HL-60 (cell line): Measurements from ENCODE around the gene EEPD1.

Experiments
- DNase-seq, 2 experiments: peaks; one replicate each; pipeline ENCODE4 v3.0.0-alpha.2; 2010 to 2020; ENCODE audit warnings: low read depth in 1 of 2, low spot score in 1 of 2
- H3K27ac ChIP-seq: fragments of 250-450 bp; sonication (Bioruptor Pico); replicated peaks from 2 replicates; pipeline ENCODE4 v1.5.1; 2020; ENCODE audit warnings: mild to moderate bottlenecking, moderate library complexity
- H3K27me3 ChIP-seq: fragments of 250-450 bp; sonication (Bioruptor Pico); 2 replicates; pipeline ENCODE4 v1.5.1; 2021; ENCODE audit warnings: mild to moderate bottlenecking, moderate library complexity; ENCODE audit not compliant: insufficient read depth, poor library complexity, severe bottlenecking
- H3K4me3 ChIP-seq: replicated peaks from 2 replicates; pipeline ENCODE4 v1.5.1; 2011; ENCODE audit warnings: mild to moderate bottlenecking, control low read depth, low read length; ENCODE audit not compliant: insufficient read depth
- GABPA ChIP-seq: IDR thresholded peaks from 2 replicates; pipeline ENCODE4 v1.6.1; 2012; ENCODE audit warnings: low read depth
- POLR2AphosphoS5 ChIP-seq: IDR thresholded peaks from 2 replicates; pipeline ENCODE4 v1.6.1; 2012; ENCODE audit warnings: low read depth
- SPI1 ChIP-seq: IDR thresholded peaks from 2 replicates; pipeline ENCODE4 v1.6.1; 2012; ENCODE audit warnings: low read depth, mild to moderate bottlenecking, borderline replicate concordance
- TF ChIP-seq, protein P1 (sequence below): IDR thresholded peaks from 2 replicates; pipeline ENCODE4 v1.6.1; 2012; ENCODE audit warnings: low read depth; ENCODE audit not compliant: insufficient replicate concordance
- TF ChIP-seq, protein P2 (sequence below): IDR thresholded peaks from one replicate; pipeline ENCODE4 v1.5.1; 2011; ENCODE audit warnings: low read length, control low read depth, inconsistent platforms; ENCODE audit not compliant: insufficient read depth

EEPD1 gene

DNA sequence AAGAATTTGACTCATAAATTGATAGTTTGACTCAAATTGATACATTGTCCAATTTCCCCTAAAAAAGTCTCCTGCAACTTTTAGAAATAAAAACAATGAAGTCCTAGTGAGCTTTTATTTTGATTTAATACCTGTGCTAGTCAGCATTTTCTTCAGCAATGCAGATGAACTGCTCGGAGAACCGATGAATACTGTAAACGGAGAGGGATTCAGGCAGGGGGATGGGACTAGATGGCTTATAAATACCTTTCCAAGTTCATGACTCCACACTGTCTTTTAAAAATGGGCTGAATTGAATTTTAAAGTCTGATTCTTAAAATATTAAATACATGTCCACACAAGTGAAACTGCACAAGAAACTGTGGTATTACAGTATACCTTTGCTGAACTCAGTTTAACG is 12.7 kb downstream of the EEPD1 start:
- no peaks in the 10 kb centered on the region for H3K27me3 ChIP-seq
- H3K4me3 ChIP-seq = no peak overlapping the region
- TF ChIP-seq, protein P1, sequence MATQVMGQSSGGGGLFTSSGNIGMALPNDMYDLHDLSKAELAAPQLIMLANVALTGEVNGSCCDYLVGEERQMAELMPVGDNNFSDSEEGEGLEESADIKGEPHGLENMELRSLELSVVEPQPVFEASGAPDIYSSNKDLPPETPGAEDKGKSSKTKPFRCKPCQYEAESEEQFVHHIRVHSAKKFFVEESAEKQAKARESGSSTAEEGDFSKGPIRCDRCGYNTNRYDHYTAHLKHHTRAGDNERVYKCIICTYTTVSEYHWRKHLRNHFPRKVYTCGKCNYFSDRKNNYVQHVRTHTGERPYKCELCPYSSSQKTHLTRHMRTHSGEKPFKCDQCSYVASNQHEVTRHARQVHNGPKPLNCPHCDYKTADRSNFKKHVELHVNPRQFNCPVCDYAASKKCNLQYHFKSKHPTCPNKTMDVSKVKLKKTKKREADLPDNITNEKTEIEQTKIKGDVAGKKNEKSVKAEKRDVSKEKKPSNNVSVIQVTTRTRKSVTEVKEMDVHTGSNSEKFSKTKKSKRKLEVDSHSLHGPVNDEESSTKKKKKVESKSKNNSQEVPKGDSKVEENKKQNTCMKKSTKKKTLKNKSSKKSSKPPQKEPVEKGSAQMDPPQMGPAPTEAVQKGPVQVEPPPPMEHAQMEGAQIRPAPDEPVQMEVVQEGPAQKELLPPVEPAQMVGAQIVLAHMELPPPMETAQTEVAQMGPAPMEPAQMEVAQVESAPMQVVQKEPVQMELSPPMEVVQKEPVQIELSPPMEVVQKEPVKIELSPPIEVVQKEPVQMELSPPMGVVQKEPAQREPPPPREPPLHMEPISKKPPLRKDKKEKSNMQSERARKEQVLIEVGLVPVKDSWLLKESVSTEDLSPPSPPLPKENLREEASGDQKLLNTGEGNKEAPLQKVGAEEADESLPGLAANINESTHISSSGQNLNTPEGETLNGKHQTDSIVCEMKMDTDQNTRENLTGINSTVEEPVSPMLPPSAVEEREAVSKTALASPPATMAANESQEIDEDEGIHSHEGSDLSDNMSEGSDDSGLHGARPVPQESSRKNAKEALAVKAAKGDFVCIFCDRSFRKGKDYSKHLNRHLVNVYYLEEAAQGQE = no peak
- TF ChIP-seq SPI1 (no peak), GABPA (no peak), POLR2AphosphoS5 (no peak)
- TF ChIP-seq, protein P2, sequence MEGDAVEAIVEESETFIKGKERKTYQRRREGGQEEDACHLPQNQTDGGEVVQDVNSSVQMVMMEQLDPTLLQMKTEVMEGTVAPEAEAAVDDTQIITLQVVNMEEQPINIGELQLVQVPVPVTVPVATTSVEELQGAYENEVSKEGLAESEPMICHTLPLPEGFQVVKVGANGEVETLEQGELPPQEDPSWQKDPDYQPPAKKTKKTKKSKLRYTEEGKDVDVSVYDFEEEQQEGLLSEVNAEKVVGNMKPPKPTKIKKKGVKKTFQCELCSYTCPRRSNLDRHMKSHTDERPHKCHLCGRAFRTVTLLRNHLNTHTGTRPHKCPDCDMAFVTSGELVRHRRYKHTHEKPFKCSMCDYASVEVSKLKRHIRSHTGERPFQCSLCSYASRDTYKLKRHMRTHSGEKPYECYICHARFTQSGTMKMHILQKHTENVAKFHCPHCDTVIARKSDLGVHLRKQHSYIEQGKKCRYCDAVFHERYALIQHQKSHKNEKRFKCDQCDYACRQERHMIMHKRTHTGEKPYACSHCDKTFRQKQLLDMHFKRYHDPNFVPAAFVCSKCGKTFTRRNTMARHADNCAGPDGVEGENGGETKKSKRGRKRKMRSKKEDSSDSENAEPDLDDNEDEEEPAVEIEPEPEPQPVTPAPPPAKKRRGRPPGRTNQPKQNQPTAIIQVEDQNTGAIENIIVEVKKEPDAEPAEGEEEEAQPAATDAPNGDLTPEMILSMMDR = no peak
- H3K27ac ChIP-seq = no peak overlapping the region
- DNase-seq = no peak

DNA sequence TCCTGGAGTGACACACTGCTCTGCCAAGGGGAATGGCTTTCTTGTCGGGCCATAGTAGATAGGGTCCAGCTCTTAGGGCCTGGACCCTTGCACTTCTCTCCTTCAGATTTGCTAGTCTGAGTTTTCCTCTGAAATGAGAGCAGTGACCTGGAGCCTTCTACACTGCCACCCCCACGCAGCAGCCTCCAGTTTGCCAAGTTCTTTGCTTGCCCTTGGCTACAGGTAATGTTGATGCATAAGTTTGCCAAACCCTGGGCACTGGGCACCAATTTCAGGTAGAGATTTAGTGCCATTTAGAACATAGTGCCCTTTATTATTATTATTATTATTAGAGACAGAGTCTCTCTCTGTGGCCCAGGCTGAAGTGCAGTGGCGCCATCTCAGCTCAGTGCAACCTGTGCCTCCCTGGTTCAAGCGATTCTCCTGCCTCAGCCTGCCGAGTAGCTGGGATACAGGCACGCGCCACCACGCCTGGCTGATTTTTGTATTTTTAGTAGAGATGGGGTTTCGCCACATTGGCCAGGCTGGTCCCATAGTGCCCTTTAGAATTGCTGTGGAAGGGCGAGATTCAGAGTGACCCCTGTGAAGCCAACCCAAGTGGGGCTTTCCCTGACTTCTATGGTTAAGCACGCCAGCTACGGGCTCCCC is 14.5 kb downstream of the EEPD1 start:
- Histone ChIP-seq H3K27ac (no peak overlapping the region), H3K27me3 (no peaks in the 10 kb centered on the region), H3K4me3 (no peak overlapping the region)
- TF ChIP-seq, protein P1 = no peak
- TF ChIP-seq SPI1 = no peak
- TF ChIP-seq GABPA = no peak
- TF ChIP-seq POLR2AphosphoS5 = no peak
- TF ChIP-seq, protein P2 = no peak
- no peak for DNase-seq

DNA sequence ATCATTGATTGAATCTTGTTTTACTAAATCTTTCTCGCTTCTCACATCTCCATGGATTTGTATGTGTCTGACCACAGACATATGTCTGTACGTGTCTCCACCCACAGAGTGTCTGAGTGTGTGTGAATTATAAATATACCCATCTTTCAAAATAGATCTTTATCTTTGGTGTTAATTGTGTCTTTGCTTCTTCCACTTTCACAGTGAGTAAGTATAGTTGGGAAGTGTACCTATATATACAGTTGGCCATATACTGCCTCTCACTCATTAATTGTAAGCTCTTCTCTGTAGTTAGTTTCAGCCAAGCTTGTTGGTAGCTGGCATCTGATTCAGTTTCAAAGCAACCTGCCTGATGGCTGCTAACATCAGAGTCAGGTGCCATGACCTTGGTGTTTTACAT is 18.4 kb downstream of the EEPD1 start:
- Histone ChIP-seq H3K4me3 (no peak overlapping the region), H3K27me3 (no peaks in the 10 kb centered on the region), H3K27ac (no peak overlapping the region)
- TF ChIP-seq, protein P2 = no peak
- TF ChIP-seq SPI1 (no peak), GABPA (no peak), POLR2AphosphoS5 (no peak)
- TF ChIP-seq, protein P1 = no peak
- DNase-seq = no peak
